ENCODE measurements around the gene ZCCHC7.

DNA sequence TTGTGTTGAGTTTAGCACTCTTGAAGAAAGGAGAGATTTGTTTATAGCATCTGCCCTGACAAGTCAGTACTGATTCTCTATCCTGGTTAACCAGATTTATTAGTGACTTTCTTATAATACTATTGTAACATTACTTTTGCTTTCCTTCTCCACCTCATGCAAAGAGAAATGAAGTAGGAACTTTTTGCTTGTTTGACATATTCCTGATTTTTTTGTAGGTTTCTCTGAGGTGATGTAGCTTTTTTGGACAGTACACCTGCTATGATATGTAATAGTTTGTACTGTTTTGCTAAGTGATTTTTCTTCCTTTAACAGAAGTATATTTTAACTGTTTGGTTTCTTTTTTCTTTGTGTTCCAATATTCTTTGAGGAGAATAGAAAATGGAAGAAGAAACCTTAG is 117.7 kb downstream of the ZCCHC7 start:
- no peak for TF ChIP-seq EZH2phosphoT487 (IDR thresholded peaks at IDR 0.05; ENCODE audit: borderline replicate concordance, low read length)
- TF ChIP-seq, protein P1, sequence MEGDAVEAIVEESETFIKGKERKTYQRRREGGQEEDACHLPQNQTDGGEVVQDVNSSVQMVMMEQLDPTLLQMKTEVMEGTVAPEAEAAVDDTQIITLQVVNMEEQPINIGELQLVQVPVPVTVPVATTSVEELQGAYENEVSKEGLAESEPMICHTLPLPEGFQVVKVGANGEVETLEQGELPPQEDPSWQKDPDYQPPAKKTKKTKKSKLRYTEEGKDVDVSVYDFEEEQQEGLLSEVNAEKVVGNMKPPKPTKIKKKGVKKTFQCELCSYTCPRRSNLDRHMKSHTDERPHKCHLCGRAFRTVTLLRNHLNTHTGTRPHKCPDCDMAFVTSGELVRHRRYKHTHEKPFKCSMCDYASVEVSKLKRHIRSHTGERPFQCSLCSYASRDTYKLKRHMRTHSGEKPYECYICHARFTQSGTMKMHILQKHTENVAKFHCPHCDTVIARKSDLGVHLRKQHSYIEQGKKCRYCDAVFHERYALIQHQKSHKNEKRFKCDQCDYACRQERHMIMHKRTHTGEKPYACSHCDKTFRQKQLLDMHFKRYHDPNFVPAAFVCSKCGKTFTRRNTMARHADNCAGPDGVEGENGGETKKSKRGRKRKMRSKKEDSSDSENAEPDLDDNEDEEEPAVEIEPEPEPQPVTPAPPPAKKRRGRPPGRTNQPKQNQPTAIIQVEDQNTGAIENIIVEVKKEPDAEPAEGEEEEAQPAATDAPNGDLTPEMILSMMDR (IDR thresholded peaks at IDR 0.05; ENCODE audit: low read depth, low read length, poor library complexity, severe bottlenecking): no peak
